GM12891 (cell line): ENCODE results near the gene PSMB2.

Source experiments
- PAX5 ChIP-seq: IDR thresholded peaks from 2 replicates; pipeline ENCODE4 v1.6.1; 2011; ENCODE audit warnings: low read length, moderate library complexity, mild to moderate bottlenecking; ENCODE audit not compliant: insufficient read depth, severe bottlenecking
- POLR2AphosphoS5 ChIP-seq: IDR thresholded peaks from 2 replicates; pipeline ENCODE4 v1.6.1; 2011; ENCODE audit warnings: low read depth, low read length, control low read depth

GRCh38 chr1:35615440-35615839, 25.9 kb downstream of the PSMB2 start:
- no peak for TF ChIP-seq PAX5
- TF ChIP-seq POLR2AphosphoS5 = no peak
